GM12891 (cell line): ENCODE measurements around the gene FBXL17.

ENCODE experiments used
- POLR2AphosphoS5 ChIP-seq: IDR thresholded peaks from 2 replicates; pipeline ENCODE4 v1.6.1; 2011; ENCODE audit warnings: low read depth, low read length, control low read depth
- TAF1 ChIP-seq: IDR thresholded peaks from 2 replicates; pipeline ENCODE4 v1.6.1; 2011; ENCODE audit warnings: low read depth, low read length, control low read depth

DNA sequence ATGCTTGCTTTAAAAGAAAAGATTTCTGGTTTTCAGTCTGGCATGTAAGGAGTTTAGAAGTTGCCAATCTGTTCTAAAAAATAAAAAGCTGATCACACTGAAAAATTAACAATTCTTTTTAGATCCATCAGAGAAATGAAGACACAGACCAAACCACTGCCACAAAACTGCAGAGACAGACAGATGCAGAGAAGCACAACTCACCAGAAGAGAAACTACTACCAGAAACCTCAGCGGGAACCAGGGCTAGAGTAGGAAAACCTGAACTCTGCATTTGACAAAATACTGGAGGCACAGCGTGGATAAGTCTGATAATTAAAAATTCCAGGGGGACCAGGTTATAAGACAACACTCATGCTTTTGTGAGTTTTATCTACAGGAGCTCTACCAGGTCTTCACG is 28.8 kb downstream of the FBXL17 start:
- TF ChIP-seq POLR2AphosphoS5: no peak
- no peak for TF ChIP-seq TAF1
